ENCODE data around the gene KIF3A.

Gene KIF3A

DNA sequence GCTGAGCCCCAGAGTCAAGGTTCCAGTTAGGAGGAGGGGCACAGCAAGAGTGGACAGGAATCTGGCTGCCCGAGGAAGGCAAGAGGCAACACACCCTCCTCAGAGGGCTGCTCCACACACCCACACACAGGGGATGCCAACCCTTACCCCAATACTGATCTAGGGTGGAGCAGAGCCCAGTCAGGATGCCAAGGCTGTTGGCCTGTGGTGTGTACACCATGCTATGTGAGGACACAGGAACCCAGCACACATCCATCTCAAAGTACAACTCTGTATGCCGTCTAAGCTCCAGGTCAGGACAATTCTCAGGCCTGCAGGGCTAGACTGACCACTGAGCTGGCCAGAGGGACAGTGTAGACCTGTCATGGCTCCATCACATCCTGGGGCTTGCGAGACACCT is 37.1 kb upstream of the KIF3A start:
- H3K9me3 ChIP-seq (replicated peaks; ENCODE audit: insufficient read depth, low read length): no peaks in the 10 kb centered on the region
- no peaks in the 10 kb centered on the region for H3K4me1 ChIP-seq (ENCODE audit: low read length)
- no peak overlapping the region for H3K4me2 ChIP-seq (ENCODE audit: low read depth, low read length)
- no peaks in the 10 kb centered on the region for H3K79me2 ChIP-seq (ENCODE audit: low read length)
- H3F3A ChIP-seq (ENCODE audit: insufficient read depth, low read length): peaks cover 8% of the 10 kb centered on the region; the same call in 1 of the 2 replicates
- H4K20me1 ChIP-seq (ENCODE audit: insufficient read depth, low read length): no peaks in the 10 kb centered on the region
- peaks cover 20% of the 10 kb centered on the region for H3K27me3 ChIP-seq (replicated peaks; ENCODE audit: insufficient read depth, low read length)
- no peak overlapping the region for H3K4me3 ChIP-seq (ENCODE audit: low read length)
- no peak overlapping the region for H2AFZ ChIP-seq (ENCODE audit: low read length)
- H3K9me2 ChIP-seq (replicated peaks; ENCODE audit: insufficient read depth, low read length): no peaks in the 10 kb centered on the region
- H3K27ac ChIP-seq (ENCODE audit: low read length): no peak overlapping the region
- DNase-seq: no peak
- H3K9ac ChIP-seq (ENCODE audit: low read length): no peak overlapping the region
- TF ChIP-seq, protein P1, sequence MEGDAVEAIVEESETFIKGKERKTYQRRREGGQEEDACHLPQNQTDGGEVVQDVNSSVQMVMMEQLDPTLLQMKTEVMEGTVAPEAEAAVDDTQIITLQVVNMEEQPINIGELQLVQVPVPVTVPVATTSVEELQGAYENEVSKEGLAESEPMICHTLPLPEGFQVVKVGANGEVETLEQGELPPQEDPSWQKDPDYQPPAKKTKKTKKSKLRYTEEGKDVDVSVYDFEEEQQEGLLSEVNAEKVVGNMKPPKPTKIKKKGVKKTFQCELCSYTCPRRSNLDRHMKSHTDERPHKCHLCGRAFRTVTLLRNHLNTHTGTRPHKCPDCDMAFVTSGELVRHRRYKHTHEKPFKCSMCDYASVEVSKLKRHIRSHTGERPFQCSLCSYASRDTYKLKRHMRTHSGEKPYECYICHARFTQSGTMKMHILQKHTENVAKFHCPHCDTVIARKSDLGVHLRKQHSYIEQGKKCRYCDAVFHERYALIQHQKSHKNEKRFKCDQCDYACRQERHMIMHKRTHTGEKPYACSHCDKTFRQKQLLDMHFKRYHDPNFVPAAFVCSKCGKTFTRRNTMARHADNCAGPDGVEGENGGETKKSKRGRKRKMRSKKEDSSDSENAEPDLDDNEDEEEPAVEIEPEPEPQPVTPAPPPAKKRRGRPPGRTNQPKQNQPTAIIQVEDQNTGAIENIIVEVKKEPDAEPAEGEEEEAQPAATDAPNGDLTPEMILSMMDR (IDR thresholded peaks at IDR 0.05; ENCODE audit: low read length): no peak
- TF ChIP-seq EZH2 (optimal IDR thresholded peaks at IDR 0.05; ENCODE audit: low read depth, low read length): no peak
- no peak for TF ChIP-seq EZH2phosphoT487 (IDR thresholded peaks at IDR 0.05; ENCODE audit: low read length)
- no peaks in the 10 kb centered on the region for H3K36me3 ChIP-seq (replicated peaks; ENCODE audit: insufficient read depth, low read length)

DNA sequence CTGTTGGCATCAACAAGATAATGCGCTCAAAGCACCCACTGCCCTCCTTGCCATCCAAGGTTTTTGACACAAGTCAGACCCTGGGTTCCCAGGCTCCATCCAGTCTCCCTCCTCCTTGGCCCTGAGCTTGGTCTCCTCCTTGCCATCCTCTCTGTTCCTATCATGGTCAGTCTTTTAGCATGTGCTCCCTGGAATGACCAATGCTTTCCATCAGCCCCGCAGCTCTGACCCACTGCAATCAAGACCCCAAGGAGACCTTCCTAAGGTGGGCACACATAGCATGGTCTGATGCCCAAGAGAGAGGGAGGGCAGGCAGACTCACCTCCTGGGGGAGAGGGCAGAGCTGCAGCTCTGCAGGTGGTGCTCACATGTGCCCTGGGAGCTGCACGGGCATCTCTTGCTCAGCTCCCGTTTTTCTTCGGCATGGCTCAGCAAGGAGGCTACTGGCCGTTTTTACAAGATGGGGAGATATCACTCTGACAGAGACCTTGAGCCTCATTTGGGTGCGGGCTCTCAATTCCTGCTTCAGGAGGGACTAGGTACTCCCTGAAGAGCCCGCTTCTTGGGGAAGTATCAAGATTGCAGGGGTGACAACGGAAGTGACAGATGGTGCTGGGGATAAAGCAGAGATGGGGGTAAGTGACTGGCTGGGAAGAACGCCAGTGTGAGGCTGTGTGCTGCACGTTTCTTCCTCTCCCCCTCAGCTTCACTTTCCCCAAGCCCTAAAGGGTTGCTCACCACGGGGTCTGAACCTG is 36.4 kb upstream of the KIF3A start:
- Histone ChIP-seq H3K79me2 (ENCODE audit: low read length) (no peaks in the 10 kb centered on the region), H3K9me2 (replicated peaks; ENCODE audit: insufficient read depth, low read length) (no peaks in the 10 kb centered on the region), H3K4me3 (ENCODE audit: low read length) (no peak overlapping the region), H3F3A (ENCODE audit: insufficient read depth, low read length) (peaks cover 8% of the 10 kb centered on the region; the same call in 1 of the 2 replicates), H3K4me1 (ENCODE audit: low read length) (no peaks in the 10 kb centered on the region), H3K27me3 (replicated peaks; ENCODE audit: insufficient read depth, low read length) (peaks cover 13% of the 10 kb centered on the region), H3K27ac (ENCODE audit: low read length) (no peak overlapping the region), H2AFZ (ENCODE audit: low read length) (no peak overlapping the region), H3K36me3 (replicated peaks; ENCODE audit: insufficient read depth, low read length) (no peaks in the 10 kb centered on the region), H4K20me1 (ENCODE audit: insufficient read depth, low read length) (no peaks in the 10 kb centered on the region), H3K9me3 (replicated peaks; ENCODE audit: insufficient read depth, low read length) (no peaks in the 10 kb centered on the region), H3K4me2 (ENCODE audit: low read depth, low read length) (no peak overlapping the region), H3K9ac (ENCODE audit: low read length) (no peak overlapping the region)
- DNase-seq: no peak
- TF ChIP-seq, protein P1 (IDR thresholded peaks at IDR 0.05; ENCODE audit: low read length): no peak
- TF ChIP-seq EZH2 (optimal IDR thresholded peaks at IDR 0.05; ENCODE audit: low read depth, low read length): no peak
- no peak for TF ChIP-seq EZH2phosphoT487 (IDR thresholded peaks at IDR 0.05; ENCODE audit: low read length)

DNA sequence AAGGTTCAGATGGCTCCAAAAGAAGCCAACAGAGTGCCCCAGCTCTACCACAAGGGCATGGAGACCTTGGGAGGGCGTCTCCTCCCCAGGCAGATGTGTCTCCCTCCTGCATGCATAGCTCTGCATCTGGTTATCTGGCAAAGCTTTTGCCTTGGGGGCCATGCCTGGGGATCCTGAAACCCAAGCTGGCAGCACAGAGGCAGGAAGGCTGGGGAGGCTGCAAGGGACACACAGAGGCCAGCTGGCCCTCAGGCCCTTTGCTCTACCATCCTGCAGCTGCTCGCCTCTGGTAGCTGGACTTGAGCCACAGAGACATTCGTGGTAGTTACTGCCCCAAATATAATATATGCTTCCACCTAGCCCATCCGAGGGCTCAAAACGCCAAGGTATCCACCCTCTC is 35.8 kb upstream of the KIF3A start:
- no peak for DNase-seq
- H3K36me3 ChIP-seq (replicated peaks; ENCODE audit: insufficient read depth, low read length): no peaks in the 10 kb centered on the region
- H3K4me2 ChIP-seq (ENCODE audit: low read depth, low read length): no peak overlapping the region
- H3K4me3 ChIP-seq (ENCODE audit: low read length): no peak overlapping the region
- no peak overlapping the region for H3K9ac ChIP-seq (ENCODE audit: low read length)
- no peaks in the 10 kb centered on the region for H4K20me1 ChIP-seq (ENCODE audit: insufficient read depth, low read length)
- no peaks in the 10 kb centered on the region for H3K9me2 ChIP-seq (replicated peaks; ENCODE audit: insufficient read depth, low read length)
- no peaks in the 10 kb centered on the region for H3K79me2 ChIP-seq (ENCODE audit: low read length)
- TF ChIP-seq, protein P1 (IDR thresholded peaks at IDR 0.05; ENCODE audit: low read length): no peak
- TF ChIP-seq EZH2 (optimal IDR thresholded peaks at IDR 0.05; ENCODE audit: low read depth, low read length) (no peak), EZH2phosphoT487 (IDR thresholded peaks at IDR 0.05; ENCODE audit: low read length) (no peak)
- no peaks in the 10 kb centered on the region for H3K9me3 ChIP-seq (replicated peaks; ENCODE audit: insufficient read depth, low read length)
- H3F3A ChIP-seq (ENCODE audit: insufficient read depth, low read length): peaks cover 8% of the 10 kb centered on the region; the same call in 1 of the 2 replicates
- peaks cover 7% of the 10 kb centered on the region for H3K27me3 ChIP-seq (replicated peaks; ENCODE audit: insufficient read depth, low read length)
- H3K4me1 ChIP-seq (ENCODE audit: low read length): no peaks in the 10 kb centered on the region
- no peak overlapping the region for H2AFZ ChIP-seq (ENCODE audit: low read length)
- no peak overlapping the region for H3K27ac ChIP-seq (ENCODE audit: low read length)

Data from MM.1S (cell line).